ENCODE results near the gene RBM19.

RBM19 gene

GRCh38 chr12:113778432-113779132 lies 187.5 kb downstream of the RBM19 start:
- no peak for DNase-seq (ENCODE audit: low spot score)

DNA sequence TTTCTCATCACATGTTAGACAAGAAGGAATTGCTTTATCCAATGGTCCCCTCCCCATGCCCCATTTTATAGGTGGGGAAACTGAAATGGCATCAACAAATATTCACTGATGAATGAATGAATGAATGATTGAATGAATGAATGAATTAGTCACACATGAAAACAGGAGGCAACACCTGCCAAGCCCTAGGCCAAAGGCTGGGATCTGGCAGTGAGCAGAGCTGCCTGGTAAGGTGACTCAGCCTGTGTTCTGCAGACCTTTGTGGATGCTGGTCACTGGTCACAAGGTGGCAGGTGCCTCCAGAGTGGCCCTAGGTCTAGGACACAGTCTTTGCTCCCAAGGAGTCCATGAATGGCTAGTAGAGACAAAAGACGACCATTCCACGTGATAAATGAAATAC lies 188.4 kb downstream of the RBM19 start:
- DNase-seq (ENCODE audit: low spot score): no peak

- no peak for DNase-seq (ENCODE audit: low spot score)
Observed at GRCh38 chr12:113776536-113776935, 189.6 kb downstream of the RBM19 start.

DNA sequence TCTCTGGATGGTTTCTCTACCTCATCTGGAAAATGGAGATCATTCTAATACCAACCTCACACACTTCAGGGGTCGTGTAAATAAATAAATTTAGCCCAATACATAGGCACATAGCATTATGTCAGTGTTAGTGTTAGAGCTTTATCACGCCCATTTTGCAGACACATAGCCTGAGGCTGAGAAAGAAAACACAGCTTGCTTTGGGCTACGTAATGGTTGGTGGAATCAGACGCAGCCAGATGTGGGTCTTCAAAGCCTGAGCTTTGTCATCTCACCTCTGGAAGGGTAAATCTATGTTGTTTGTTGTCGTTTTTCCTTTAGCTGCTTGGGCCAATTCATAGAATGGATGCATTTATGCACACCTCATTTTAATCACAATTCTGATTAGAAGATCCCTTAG lies 191.6 kb downstream of the RBM19 start:
- no peak for DNase-seq (ENCODE audit: low spot score)

DNA sequence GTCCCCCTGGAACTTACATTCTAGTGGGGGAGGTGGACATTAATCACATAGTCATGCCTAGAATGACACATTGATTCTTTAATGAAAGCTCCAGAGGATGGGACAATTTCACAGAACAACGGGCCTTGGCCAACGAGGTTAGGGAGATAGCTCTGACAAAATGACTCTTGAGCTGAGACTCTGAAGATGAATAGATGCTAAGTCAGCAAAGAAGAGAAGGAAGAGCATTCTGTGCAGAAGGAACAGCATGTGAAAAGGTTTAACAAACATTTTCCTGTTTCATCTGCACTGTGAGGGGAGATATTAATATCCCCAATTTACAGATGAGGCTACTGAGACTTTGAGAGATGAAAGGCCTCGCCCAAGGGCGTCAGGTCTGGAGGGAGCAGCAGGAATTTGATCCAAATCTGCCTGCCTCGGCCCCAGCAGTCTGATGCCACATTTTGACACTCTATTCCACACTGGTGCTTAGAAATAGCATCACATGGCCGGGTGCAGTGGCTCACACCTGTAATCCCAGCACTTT lies 193.6 kb downstream of the RBM19 start:
- no peak for DNase-seq (ENCODE audit: low spot score)

- no peak for DNase-seq (ENCODE audit: low spot score)
Observed at GRCh38 chr12:113770389-113770865, 195.7 kb downstream of the RBM19 start.

DNA sequence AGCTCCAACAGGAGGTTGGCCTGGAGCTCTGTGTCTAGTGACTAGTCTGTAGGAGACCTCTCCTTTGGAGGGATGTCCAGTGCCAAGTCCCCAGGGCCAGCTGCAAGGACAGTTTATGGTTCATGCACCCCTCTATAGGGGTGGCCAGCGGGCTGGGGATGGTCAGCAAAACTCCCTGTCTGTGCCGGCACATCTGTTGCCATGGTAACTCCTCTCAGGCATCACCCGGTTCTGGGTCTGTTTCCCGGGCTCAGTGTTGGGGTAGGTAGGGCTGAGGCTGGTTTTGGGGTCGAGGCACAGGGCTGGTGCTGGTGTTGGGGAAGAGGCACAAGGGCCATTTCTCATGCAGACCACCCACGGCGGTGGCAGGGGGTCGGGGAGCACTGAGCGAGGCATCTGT lies 196.8 kb downstream of the RBM19 start:
- no peak for DNase-seq (ENCODE audit: low spot score)

GRCh38 chr12:113768850-113769249 lies 197.3 kb downstream of the RBM19 start:
- no peak for DNase-seq (ENCODE audit: low spot score)

DNA sequence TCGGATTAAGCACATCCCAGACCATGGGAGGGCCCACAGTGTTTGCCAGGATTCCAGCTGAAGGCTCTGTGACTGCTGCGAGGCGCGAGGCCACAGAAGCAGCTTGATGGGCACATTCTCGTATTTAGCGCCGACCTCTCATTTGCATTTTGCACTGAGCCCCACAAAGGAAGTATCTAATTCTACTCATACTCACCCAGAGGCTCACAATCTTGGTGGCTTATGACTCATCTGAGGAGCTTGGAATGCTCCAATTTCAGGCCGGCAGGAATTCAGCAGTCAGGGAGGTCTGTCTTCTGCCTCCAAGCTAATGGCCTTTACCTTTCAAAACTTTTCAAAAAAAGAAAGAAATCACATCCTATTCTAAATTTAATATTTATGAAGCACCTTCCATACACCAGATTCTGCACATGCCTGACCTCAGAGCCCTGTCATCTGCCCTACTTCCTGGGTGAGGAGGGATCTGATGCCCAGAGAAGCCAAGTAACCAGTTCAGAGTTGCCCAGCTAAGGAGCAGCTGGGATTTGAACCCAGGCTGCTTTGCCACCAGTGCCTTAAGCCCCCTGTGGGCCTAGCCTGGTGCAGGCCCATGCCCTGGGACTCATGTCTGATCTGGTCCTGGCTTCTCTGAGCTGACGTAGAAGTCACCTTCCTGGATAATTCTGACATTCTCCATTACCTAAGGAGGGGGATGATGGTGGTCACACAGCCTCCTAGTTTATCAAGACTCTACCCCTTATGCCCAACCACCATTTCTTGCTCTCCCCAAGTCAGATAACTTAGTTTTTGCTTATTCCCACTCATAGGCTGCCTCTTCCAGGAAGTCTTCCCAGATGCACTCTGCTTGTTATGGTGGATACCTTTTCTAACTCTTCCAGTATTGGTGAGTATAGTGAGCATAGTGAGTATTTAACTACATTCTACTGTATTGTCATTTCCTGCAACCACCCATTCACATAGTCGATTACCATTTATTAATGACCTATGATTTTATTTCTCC lies 198.9 kb downstream of the RBM19 start:
- DNase-seq (ENCODE audit: low spot score): no peak
